ENCODE results near the gene SNPH. TPM values are rescaled to one million over a fixed set of nuclear protein-coding genes. Genes with fewer than 3 reads are reported as not detected.

The SNPH gene
- total RNA-seq, 6 experiments from 2014 or later: 12.0 to 15.3 (median 13.3) TPM

- Mint-ChIP-seq H3K9me3 (no peaks in the 10 kb centered on the region), H3K36me3 (ENCODE audit: low read depth) (peaks cover 57% of the 10 kb centered on the region), H3K4me3 (no peak overlapping the region; the same call in 1 of the 2 replicates), H3K27me3 (ENCODE audit: insufficient read depth) (no peaks in the 10 kb centered on the region; the same call in 1 of the 2 replicates), H3K4me1 (ENCODE audit: low read depth) (peaks cover 22% of the 10 kb centered on the region), H3K27ac (0 out of 2 replicates have a peak overlapping the region, but pooled peaks have one; percentile 13)
- no peak for TF ChIP-seq CTCF (IDR thresholded peaks at IDR 0.05)
- DNase-seq: no peak
These were observed 92.0 kb downstream of the SNPH start for GRCh38 chr20:1357921-1358671.

Other genes with a start within 250 kb of the SNPH start
- 100 to 1,000 TPM; 179 to 208 (median 199) TPM for gene PSMF1, start 147.7 kb upstream of the SNPH start, total RNA-seq (2021; fragmentation: NEBNext Ultra II Directional; extraction: Animal tissue kit (Norgen Biotek cat#: 25700))
- not detected for gene TMEM74B, start 81.3 kb upstream of the SNPH start, total RNA-seq (2021; fragmentation: NEBNext Ultra II Directional; extraction: Animal tissue kit (Norgen Biotek cat#: 25700))
- not detected for gene C20orf202, start 62.8 kb upstream of the SNPH start, total RNA-seq (2021; fragmentation: NEBNext Ultra II Directional; extraction: Animal tissue kit (Norgen Biotek cat#: 25700))
- gene RAD21L1, start 40.2 kb upstream of the SNPH start, total RNA-seq (2021; fragmentation: NEBNext Ultra II Directional; extraction: Animal tissue kit (Norgen Biotek cat#: 25700)): under 1 TPM; 0.35 to 0.89 (median 0.56) TPM
- gene SDCBP2, start 62.8 kb downstream of the SNPH start, total RNA-seq (2021; fragmentation: NEBNext Ultra II Directional; extraction: Animal tissue kit (Norgen Biotek cat#: 25700)): 1 to 10 TPM in 1 of 6 experiments, under 1 TPM in 5; 0.51 to 1.5 (median 0.76) TPM
- gene FKBP1A, start 126.8 kb downstream of the SNPH start, total RNA-seq (2021; fragmentation: NEBNext Ultra II Directional; extraction: Animal tissue kit (Norgen Biotek cat#: 25700)): 100 to 1,000 TPM; 437 to 543 (median 491) TPM
- gene NSFL1C, start 200.6 kb downstream of the SNPH start, total RNA-seq (2021; fragmentation: NEBNext Ultra II Directional; extraction: Animal tissue kit (Norgen Biotek cat#: 25700)): 100 to 1,000 TPM in 3 of 6 experiments, 10 to 100 TPM in 3; 85.4 to 125 (median 103) TPM
- gene SIRPB2, start 225.1 kb downstream of the SNPH start, total RNA-seq (2021; fragmentation: NEBNext Ultra II Directional; extraction: Animal tissue kit (Norgen Biotek cat#: 25700)): not detected

Measured in HFFc6 (cell line).